Measurements from ENCODE around the gene IGF1.

GRCh38 chr12:102470945-102471344, 9.4 kb downstream of the IGF1 start:
- TF ChIP-seq RAD21 (IDR thresholded peaks at IDR 0.05; ENCODE audit: low read depth) (no peak), TAF1 (IDR thresholded peaks at IDR 0.05; ENCODE audit: low read depth) (no peak), REST (IDR thresholded peaks at IDR 0.05; ENCODE audit: low read depth) (no peak), NFIC (IDR thresholded peaks at IDR 0.05) (no peak), YY1 (IDR thresholded peaks at IDR 0.05; ENCODE audit: low read depth) (no peak)

Measured in Ishikawa (cell line).